OCI-LY7 (cell line): ENCODE data around the gene UBE2Q2. TPM values are rescaled to one million over a fixed set of nuclear protein-coding genes. Genes with fewer than 3 reads are reported as not detected.

Experiments used
- BruUV-seq: library from RNA; stranded (reverse); fragments of 400-500 nt; replicated peaks from 2 replicates; lab custom pipeline; 2021; lab: Mats Ljungman, UMichigan
- CTCF ChIA-PET: fragments of 300-600 bp; sonication (Branson Sonifier 250); formaldehyde crosslinking; loops from one replicate; lab custom pipeline; 2022; ENCODE audit warnings: antibody characterized with exemption; ENCODE audit not compliant: unreplicated experiment; lab: Charles Lee
- POLR2A ChIA-PET: fragments of 300-600 bp; sonication (Branson Sonifier 250); formaldehyde crosslinking; loops from one replicate; lab custom pipeline; 2022; ENCODE audit warnings: antibody characterized with exemption; lab: Charles Lee
- DNase-seq: peaks from one replicate; pipeline ENCODE4 v3.0.0-alpha.2; 2015; ENCODE audit warnings: low spot score
- H2AFZ ChIP-seq: fragments of 200-600 bp; sonication (generic), shearing (Covaris generic); 2 replicates; pipeline ENCODE4 v1.6.1; 2014; ENCODE audit warnings: mild to moderate bottlenecking, antibody characterized with exemption, low read length, moderate library complexity
- H3K27ac ChIP-seq: fragments of 200-600 bp; sonication (generic); 2 replicates; pipeline ENCODE4 v1.5.1; 2014; ENCODE audit warnings: mixed run types, low read depth, mild to moderate bottlenecking, moderate library complexity, low read length, inconsistent platforms; ENCODE audit not compliant: poor library complexity, severe bottlenecking
- H3K36me3 ChIP-seq: fragments of 200-600 bp; sonication (generic); 2 replicates; pipeline ENCODE4 v1.6.1; 2014; ENCODE audit warnings: mild to moderate bottlenecking, antibody characterized with exemption, low read length, moderate library complexity, mixed read lengths; ENCODE audit not compliant: insufficient read depth
- H3K4me1 ChIP-seq: fragments of 200-600 bp; sonication (generic); 2 replicates; pipeline ENCODE4 v1.5.1; 2014; ENCODE audit warnings: mild to moderate bottlenecking, low read length; ENCODE audit not compliant: insufficient read depth, poor library complexity, severe bottlenecking
- H3K4me2 ChIP-seq: fragments of 200-600 bp; sonication (generic); 2 replicates; pipeline ENCODE4 v1.6.1; 2014; ENCODE audit warnings: mild to moderate bottlenecking, low read length
- H3K4me3 ChIP-seq: fragments of 200-600 bp; sonication (generic); 2 replicates; pipeline ENCODE4 v1.5.1; 2014; ENCODE audit warnings: mild to moderate bottlenecking, low read depth, low read length; ENCODE audit not compliant: poor library complexity, severe bottlenecking
- H3K79me2 ChIP-seq: fragments of 200-600 bp; sonication (generic); 2 replicates; pipeline ENCODE4 v1.6.1; 2016; ENCODE audit warnings: low read depth, mild to moderate bottlenecking, low read length, moderate library complexity, mixed read lengths; ENCODE audit not compliant: insufficient read depth
- H3K9me2 ChIP-seq: fragments of 200-600 bp; sonication (generic); 2 replicates; pipeline ENCODE4 v1.6.1; 2016; ENCODE audit warnings: mild to moderate bottlenecking, low read length, mixed read lengths; ENCODE audit not compliant: insufficient read depth
- H3K9me3 ChIP-seq: fragments of 200-600 bp; sonication (generic); 2 replicates; pipeline ENCODE4 v1.6.1; 2014; ENCODE audit warnings: mild to moderate bottlenecking, mixed run types, low read length, mixed read lengths
- H4K20me1 ChIP-seq: fragments of 200-600 bp; sonication (generic); 2 replicates; pipeline ENCODE4 v1.6.1; 2014; ENCODE audit warnings: mild to moderate bottlenecking, antibody characterized with exemption, low read length, moderate library complexity, mixed read lengths; ENCODE audit not compliant: insufficient read depth
- CTCF ChIP-seq: fragments of 200-600 bp; sonication (generic); conservative IDR thresholded peaks from 2 replicates; pipeline ENCODE4 v1.5.1; 2014; ENCODE audit warnings: mild to moderate bottlenecking, antibody characterized with exemption, low read length, moderate library complexity, mixed read lengths
- EZH2phosphoT487 ChIP-seq: fragments of 200-600 bp; sonication (generic); IDR thresholded peaks from 2 replicates; pipeline ENCODE4 v1.6.1; 2018; ENCODE audit warnings: low read depth, borderline replicate concordance, mild to moderate bottlenecking, mixed run types, antibody characterized with exemption, low read length, moderate library complexity, mixed read lengths
- intact Hi-C: fragments of 100-400 bp; cut with micrococcal nuclease; formaldehyde crosslinking; loops from one replicate; pipeline ENCODE4 v1.10.0; 2022; ENCODE audit not compliant: unreplicated experiment
- total RNA-seq, 2 experiments: library from RNA; depleted of rRNA in 1 of 2; stranded (reverse); fragments of >200 nt in 1 of 2; shearing (Covaris generic) in 1 of 2; gene quantifications; 2 replicates each; pipeline ENCODE4 v1.2.3, GENCODE V29; 2014 to 2022

UBE2Q2 gene
- total RNA-seq, 2 experiments from 2014 or later: 12.0 TPM

DNA sequence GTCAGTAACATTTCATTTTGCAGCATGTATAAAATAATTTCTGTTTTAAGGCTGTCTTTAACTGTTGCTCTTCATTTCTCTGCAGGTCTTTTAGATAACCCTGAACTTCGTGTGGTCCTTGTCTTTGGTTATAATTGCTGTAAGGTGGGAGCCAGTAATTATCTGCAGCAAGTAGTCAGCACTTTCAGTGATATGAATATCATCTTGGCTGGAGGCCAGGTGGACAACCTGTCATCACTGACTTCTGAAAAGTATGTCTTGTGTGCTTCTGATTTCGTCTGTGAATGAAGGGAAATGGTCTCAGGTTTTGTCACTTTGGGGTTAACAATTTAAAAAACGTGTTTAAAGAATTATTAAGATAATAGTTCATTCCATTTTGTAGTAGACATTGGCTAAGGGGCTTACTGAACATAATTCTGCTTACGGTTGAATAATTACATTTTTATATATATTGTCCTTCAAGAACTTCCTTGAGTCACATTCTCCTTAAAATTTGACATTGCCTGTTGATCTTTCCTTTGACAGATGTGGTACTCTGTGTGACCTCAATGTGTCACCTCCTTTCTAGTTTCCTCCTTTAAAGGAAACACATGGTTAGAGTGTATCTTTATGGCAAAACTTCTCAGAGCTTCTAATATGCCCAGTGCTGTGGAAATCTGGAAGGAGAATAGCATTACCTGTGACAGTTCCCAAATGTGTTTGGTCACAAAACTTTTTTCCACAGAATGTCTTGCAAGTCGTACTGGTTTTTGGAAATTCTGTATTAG, 86.7 kb downstream of the UBE2Q2 start:
- no peak for DNase-seq
- no peaks in the 10 kb centered on the region for H3K9me3 ChIP-seq
- no TSS peak for BruUV-seq
- no peak overlapping the region for H3K4me3 ChIP-seq
- no peak overlapping the region for H2AFZ ChIP-seq
- intact Hi-C loops: loop anchor here (2.0 to 10.0 kb wide), 2 partner anchors 119 to 205 kb away; a partner anchor contains a TSS
- H3K27ac ChIP-seq: no peak overlapping the region
- CTCF ChIA-PET: no interaction called here
- peaks cover 6% of the 10 kb centered on the region for H3K4me1 ChIP-seq
- no peak overlapping the region for H3K4me2 ChIP-seq
- H3K9me2 ChIP-seq: no peaks in the 10 kb centered on the region
- TF ChIP-seq CTCF: no peak
- no peak for TF ChIP-seq EZH2phosphoT487
- peaks cover 49% of the 10 kb centered on the region for H3K36me3 ChIP-seq
- no peaks in the 10 kb centered on the region for H3K79me2 ChIP-seq
- H4K20me1 ChIP-seq: no peaks in the 10 kb centered on the region
- POLR2A ChIA-PET: interaction anchor here (0.6 to 2.0 kb wide), 3 partner anchors 8 to 11 kb away, joined by 3 to 4 read pairs (median 3); no protein-coding TSS in a partner anchor

DNA sequence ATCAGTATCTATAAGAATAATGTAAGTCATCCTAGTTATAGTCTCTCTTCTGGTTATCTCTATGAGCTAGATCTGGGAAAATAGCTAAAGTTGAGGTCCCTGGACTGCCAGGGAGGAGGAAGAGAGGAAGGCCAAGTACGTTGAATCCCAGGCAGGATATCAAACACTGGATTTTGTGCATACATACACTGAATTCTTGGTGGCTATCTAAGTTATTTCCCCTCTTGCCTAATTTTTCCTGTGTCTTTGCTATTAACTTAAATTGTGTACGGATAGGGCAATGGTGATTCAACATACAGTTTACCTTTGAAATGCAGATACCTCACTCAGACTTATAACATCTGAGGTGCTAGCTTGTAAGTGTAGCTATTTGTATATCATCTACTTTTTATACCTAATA, 87.6 kb downstream of the UBE2Q2 start:
- Histone ChIP-seq H4K20me1 (no peaks in the 10 kb centered on the region), H3K4me3 (no peak overlapping the region), H3K9me3 (no peaks in the 10 kb centered on the region), H3K36me3 (peaks cover 56% of the 10 kb centered on the region), H3K27ac (no peak overlapping the region), H3K79me2 (no peaks in the 10 kb centered on the region), H3K4me1 (peaks cover 6% of the 10 kb centered on the region), H3K9me2 (no peaks in the 10 kb centered on the region), H3K4me2 (no peak overlapping the region), H2AFZ (no peak overlapping the region)
- TF ChIP-seq CTCF (no peak), EZH2phosphoT487 (no peak)
- intact Hi-C loops: no loop called here
- no peak for DNase-seq
- POLR2A ChIA-PET: interaction anchor here (2.0 kb wide), 1 partner anchor 9 kb away, joined by 4 read pairs; no protein-coding TSS in a partner anchor
- CTCF ChIA-PET: no interaction called here
- no TSS peak for BruUV-seq

GRCh38 chr15:75942464-75942863, 99.2 kb downstream of the UBE2Q2 start:
- no peak overlapping the region for H3K27ac ChIP-seq
- peaks cover 4% of the 10 kb centered on the region; the same call in 1 of the 2 replicates for H4K20me1 ChIP-seq
- intact Hi-C loops: no loop called here
- DNase-seq: no peak
- H3K4me3 ChIP-seq: no peak overlapping the region
- ChIA-PET POLR2A (no interaction called here), CTCF (no interaction called here)
- H3K79me2 ChIP-seq: no peaks in the 10 kb centered on the region
- peaks cover 5% of the 10 kb centered on the region; the same call in 1 of the 2 replicates for H3K36me3 ChIP-seq
- no peak overlapping the region for H3K4me2 ChIP-seq
- no peaks in the 10 kb centered on the region for H3K9me3 ChIP-seq
- no TSS peak for BruUV-seq
- H3K4me1 ChIP-seq: no peaks in the 10 kb centered on the region
- H2AFZ ChIP-seq: no peak overlapping the region
- no peak for TF ChIP-seq CTCF
- TF ChIP-seq EZH2phosphoT487: no peak
- no peaks in the 10 kb centered on the region for H3K9me2 ChIP-seq
